GM19372 (cell line): Measurements from ENCODE around the gene PIP5K1C.

Source experiments
- ATAC-seq: cut with Tn5 transposase; IDR thresholded peaks from one replicate; pipeline ENCODE4 v1.9.1; 2021; ENCODE audit warnings: mild to moderate bottlenecking, low read depth, moderate library complexity; ENCODE audit not compliant: unreplicated experiment

The PIP5K1C gene

GRCh38 chr19:3664879-3665642 is 35.2 kb downstream of the PIP5K1C start:
- ATAC-seq, result no peak

DNA sequence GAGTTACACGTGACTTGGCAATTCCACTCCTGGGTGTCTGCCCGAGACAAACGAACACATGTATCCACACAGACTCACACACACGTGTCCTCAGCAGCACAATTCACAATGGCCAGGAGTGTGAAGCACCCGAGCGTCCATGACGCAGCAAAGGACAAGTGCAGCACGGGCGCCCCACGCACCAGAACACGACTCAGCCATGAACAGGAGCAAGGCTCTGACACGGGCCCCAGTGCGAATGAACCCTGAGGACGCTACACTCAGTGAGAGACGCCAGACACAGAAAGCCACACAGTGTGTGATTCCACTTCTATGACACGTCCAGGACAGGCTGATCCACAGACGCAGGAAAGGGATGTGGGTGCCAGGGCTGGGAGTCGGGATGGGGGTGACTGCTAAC is 36.4 kb downstream of the PIP5K1C start:
- ATAC-seq, result no peak

- no peak for ATAC-seq
Observed at GRCh38 chr19:3661284-3662238, 38.7 kb downstream of the PIP5K1C start.

DNA sequence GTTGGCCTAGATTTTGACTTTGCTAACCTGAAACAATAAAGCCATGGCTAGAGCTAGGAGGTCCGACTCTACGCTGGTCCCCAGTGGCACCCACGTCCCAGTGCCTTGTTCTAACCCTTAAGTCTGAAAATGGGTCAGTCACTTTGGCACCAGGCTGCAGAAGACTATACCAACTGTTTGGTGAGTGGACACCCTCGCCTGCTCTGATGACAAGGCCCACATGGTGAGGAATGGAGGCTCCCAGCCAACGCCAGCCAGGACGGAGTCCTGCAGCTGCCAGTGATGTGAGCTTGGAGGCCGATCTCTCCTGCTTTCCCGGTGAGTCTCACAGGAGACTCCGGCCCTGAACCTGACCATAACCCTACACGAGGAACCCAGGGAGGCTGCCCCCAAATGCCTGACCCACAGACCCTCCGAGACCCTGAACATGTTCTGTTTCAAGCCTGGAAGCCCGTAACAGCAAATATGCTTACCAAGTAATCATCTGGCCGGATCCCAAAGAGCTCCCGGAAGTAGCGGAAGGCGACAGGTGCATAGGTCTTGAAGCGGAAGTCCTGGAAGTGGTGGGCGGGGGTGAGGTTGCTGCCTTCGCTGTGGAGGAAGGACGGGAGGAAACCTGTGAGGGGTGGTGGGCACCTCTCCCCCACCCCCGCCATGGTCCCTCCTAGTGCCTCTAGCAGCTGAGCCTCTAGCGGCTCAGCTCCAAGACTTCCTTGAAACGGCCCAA is 39.6 kb downstream of the PIP5K1C start:
- ATAC-seq, result no peak

DNA sequence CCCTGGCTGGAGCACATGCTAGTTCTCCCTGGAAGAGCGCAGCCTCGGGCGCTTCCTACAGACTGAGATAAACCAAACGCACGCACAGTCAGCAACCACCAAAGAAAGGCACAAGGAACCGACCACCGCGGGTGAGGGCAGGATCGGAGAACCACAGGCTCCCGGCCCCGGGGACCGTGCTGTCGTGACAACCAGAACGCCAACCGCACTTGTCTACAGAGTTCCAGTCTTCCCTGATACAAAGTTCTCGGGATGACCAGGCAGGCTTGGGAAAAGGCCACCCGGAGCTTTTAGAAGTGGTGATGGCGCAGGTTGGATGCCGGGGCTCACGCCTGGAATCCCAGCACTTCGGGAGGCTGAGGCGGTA is 40.5 kb downstream of the PIP5K1C start:
- no peak for ATAC-seq

GRCh38 chr19:3658870-3659745 is 41.2 kb downstream of the PIP5K1C start:
- ATAC-seq, result no peak

- no peak for ATAC-seq
Observed at GRCh38 chr19:3658004-3658869, 42.0 kb downstream of the PIP5K1C start.

DNA sequence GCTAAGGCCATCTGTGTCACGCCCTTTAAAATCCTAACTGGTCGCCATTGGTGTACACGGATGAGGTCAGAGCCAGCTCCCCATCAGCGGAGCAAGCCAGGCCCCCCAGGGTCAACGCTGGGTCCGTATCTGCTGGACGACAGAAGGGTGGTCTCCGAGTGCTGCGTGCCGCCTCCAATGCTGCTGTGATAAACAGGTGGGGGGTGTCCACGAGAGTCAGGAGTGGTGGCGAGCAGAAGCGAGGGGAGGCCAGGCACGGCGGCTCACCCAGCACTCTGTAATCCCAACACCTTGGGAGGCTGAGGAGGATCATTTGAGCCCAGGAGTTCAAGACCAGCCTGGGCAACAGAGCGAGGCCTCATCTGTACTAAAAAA is 42.9 kb downstream of the PIP5K1C start:
- no peak for ATAC-seq

DNA sequence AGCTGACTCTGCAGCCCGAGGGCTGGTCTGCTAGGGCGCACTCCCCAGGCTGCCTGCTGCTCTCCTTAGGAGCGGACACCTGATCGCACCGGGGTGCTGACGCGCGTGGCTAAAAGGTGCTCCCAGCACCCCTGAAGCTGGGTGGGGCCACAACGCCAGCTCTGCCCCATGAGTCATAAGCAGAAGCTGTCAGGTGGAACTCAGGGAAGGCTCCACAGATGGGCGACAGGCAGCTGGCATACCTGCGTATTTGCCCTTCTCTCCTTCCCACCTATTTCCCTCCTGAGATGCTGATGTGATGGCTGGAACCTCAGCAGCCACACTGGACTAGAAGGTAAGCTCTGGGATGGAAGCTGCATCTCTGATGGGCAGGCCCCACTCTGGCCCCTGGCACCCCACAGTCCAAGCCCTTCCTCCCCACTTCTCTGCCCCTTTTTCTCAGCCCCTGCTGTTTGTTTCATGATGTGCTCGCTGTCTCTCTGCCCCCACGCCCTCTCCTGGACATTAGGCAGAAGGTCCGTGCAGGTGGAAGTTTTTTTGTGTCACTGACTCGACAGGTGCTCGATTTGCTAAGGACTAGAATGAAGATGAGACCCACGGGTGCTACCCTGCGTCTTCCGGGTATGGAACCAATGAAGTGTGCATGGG is 43.4 kb downstream of the PIP5K1C start:
- ATAC-seq, result no peak

DNA sequence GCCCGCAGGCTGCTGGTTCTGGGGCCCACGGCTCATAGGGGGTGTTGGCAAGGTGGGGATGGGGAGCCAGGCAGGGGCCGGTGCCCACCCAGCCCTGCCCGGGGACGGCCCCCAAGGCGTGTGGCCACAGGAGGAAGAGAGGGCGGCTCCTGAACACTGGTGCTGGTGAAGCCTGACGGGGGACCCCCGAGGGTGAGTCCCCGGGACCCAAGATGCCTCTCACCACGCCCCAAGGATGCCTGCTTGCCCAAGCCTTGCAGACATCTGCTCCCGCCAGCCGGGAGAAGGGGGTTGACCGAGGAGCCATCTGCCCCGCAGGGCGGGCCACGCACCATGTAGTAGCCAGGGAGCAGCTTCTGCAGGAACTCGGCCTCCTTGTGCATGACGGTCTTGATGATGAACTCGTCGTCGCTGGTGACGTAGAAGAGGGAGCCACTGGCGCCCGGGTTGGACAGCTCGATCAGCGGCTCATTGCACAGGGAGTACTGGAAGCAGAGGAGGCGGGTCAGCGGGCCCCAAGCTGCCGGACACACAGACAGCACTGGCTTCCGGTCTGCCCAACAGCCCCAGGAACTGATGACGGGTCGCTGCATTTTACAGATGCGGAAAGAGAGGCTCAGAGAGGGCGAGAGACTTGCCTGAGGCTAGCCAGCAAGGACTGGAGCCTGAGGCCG is 44.1 kb downstream of the PIP5K1C start:
- no peak for ATAC-seq

- no peak for ATAC-seq
Observed at GRCh38 chr19:3655402-3656072, 44.7 kb downstream of the PIP5K1C start.

DNA sequence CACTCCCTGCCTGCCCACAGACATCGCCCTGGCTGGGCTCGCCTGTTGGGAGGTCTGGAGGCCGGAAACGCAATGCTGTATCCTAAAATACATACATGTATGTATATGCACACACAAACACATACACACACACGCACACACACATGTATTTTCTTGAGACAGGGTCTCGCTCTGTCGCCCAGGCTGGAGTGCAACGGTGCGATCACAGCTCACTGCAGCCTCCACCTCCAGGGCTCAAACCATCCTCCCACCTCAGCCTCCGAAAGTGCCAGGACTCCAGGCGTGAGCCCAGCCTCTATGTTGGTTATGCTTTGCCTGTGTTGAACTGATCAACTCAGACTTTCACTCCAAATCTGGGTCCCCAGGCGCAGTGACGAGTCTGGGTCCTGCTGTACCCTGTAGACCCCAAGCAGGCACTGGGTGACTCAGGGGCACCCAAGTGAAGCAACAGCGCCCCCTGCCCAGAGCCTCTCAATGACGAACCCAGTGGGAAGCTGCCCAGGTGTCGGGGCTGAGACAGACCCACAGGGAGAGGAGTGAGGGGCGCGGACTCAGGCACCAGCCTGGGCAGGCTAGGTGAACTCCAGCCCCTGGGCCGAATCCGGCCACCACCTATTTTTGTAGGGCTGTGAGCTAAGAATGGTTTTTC is 46.3 kb downstream of the PIP5K1C start:
- no peak for ATAC-seq

GRCh38 chr19:3653081-3653795 is 47.0 kb downstream of the PIP5K1C start:
- no peak for ATAC-seq

DNA sequence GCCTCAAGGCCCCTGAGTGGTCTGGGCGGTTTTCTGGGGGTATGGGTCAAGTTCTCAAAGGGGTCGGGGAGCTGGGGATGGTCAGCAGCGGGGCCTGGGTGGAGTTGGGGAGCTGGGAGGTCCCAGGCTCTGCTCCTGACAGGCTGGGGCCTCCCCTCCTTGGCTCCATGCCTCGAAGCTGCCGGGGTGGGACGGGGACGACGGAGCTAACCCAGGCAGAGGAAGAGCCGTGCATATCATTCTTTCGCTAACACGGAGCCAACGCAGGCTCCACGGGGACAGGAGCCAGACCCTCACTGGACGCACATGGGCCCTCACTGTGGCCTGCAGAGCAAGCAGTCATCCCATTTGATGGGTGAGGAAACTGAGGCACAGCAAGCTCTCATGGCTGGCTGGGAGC is 47.8 kb downstream of the PIP5K1C start:
- no peak for ATAC-seq

GRCh38 chr19:3651684-3652083 is 48.6 kb downstream of the PIP5K1C start:
- ATAC-seq, result no peak

GRCh38 chr19:3649888-3650287 is 50.4 kb downstream of the PIP5K1C start:
- no peak for ATAC-seq
